Adrenal gland (tissue), 12 donors: ENCODE results near the gene HOXC5. TPM values are rescaled to one million over a fixed set of nuclear protein-coding genes. Genes with fewer than 3 reads are reported as not detected.

ENCODE experiments used
- DNase-seq, 7 donors: peaks; one replicate each; pipeline ENCODE4 v3.0.0-alpha.2; 2019 to 2020
- H3K27ac ChIP-seq, 5 donors: fragments of 200-600 bp; sonication (generic) in 4 of 5; 1 replicate in 3 of 5; 2 replicates in 2 of 5; pipeline versions ENCODE4 v1.5.1 to v1.8.0; 2016 to 2020; ENCODE audit warnings: mild to moderate bottlenecking in 1 of 5
- H3K27me3 ChIP-seq: fragments of 200-600 bp; 2 replicates; pipeline ENCODE4 v1.8.0; 2021
- H3K36me3 ChIP-seq, 2 donors: fragments of 200-600 bp; replicated peaks in 1 of 2; 1 replicate in 1 of 2; 2 replicates in 1 of 2; pipeline versions ENCODE4 v1.5.1 to v1.8.0; 2018 to 2022
- H3K4me1 ChIP-seq, 2 donors: fragments of 200-600 bp; replicated peaks in 1 of 2; 1 replicate in 1 of 2; 2 replicates in 1 of 2; pipeline versions ENCODE4 v1.5.1 to v1.8.0; 2018 to 2021
- H3K4me3 ChIP-seq, 4 donors: fragments of 200-600 bp; sonication (generic) in 3 of 4; one replicate each; pipeline ENCODE4 v1.5.1; 2016 to 2018
- H3K9me3 ChIP-seq, 3 donors: fragments of 200-600 bp; sonication (generic) in 1 of 3; replicated peaks in 1 of 3; 1 replicate in 2 of 3; 2 replicates in 1 of 3; pipeline versions ENCODE4 v1.5.1 to v1.8.0; 2016 to 2021
- POLR2A ChIP-seq, 2 donors: fragments of 450-650 bp; IDR thresholded peaks; one replicate each; pipeline ENCODE4 v1.6.1; 2017; ENCODE audit warnings: antibody characterized with exemption in 2 of 2, mild to moderate bottlenecking in 2 of 2, moderate library complexity in 1 of 2
- WGBS, 4 donors: extraction: QIAGEN DNeasy Blood & Tissue Kit in 2 of 4; methylation state at CpG; one replicate each; pipeline versions ENCODE4 v1.1.5 to v1.1.7; 2013 to 2017; 5-methylcytosine and 5-hydroxymethylcytosine counted together
- intact Hi-C, 2 donors: fragments of 100-400 bp; cut with DNase I; formaldehyde crosslinking; loops; one replicate each; pipeline versions ENCODE4 v1.14.1 to v1.15.0; 2022 to 2023
- polyA plus RNA-seq, 3 donors: library from polyadenylated mRNA; stranded (reverse); fragments of 200-250 nt in 2 of 3; fragments of 350-450 nt in 1 of 3; fragmentation: Illumina TruSeq in 1 of 3; extraction: RNeasy Lipid Tissue Mini Kit (QIAGEN cat#74804) in 1 of 3; gene quantifications; one replicate each; pipeline ENCODE4 v1.2.3, GENCODE V29; 2013 to 2014
- total RNA-seq, 9 donors: library from RNA; depleted of rRNA in 4 of 9; stranded (reverse); fragments of >200 nt in 4 of 9; fragments of 120-200 nt in 1 of 9; fragmentation: NEBNext Ultra II Directional in 1 of 9; extraction: Animal tissue kit (Norgen Biotek cat#: 25700) in 1 of 9; gene quantifications; one replicate each; pipeline versions ENCODE4 v1.1.0 to v1.2.4, GENCODE V29; 2013 to 2023
- TF ChIP-seq, protein P1 (sequence below), 6 experiments: fragments of 450-650 bp in 4 of 6; fragments of 200-600 bp in 2 of 6; sonication (generic) in 1 of 6; IDR thresholded peaks; 1 replicate in 5 of 6; 2 replicates in 1 of 6; pipeline versions ENCODE4 v1.5.1 to v1.8.0; 2016 to 2021; ENCODE audit warnings: antibody characterized with exemption in 6 of 6, mild to moderate bottlenecking in 2 of 6, moderate library complexity in 1 of 6
- donor health status: healthy with polysubstance abuse.
- donor health status: Bipolar disorder and iron deficiency.
- donor health status: DM: yes; HTN: yes; CAD: no.
- donor health status: DM: no; HTN: no; CAD: no.
- donor health status: DM: no; HTN: no; CAD: no.
- donor health status: DM: yes; HTN: yes; CAD: no.

The HOXC5 gene
- total and polyA plus RNA-seq, 12 donors: 0.36 to 1.9 (median 0.77) TPM

DNA sequence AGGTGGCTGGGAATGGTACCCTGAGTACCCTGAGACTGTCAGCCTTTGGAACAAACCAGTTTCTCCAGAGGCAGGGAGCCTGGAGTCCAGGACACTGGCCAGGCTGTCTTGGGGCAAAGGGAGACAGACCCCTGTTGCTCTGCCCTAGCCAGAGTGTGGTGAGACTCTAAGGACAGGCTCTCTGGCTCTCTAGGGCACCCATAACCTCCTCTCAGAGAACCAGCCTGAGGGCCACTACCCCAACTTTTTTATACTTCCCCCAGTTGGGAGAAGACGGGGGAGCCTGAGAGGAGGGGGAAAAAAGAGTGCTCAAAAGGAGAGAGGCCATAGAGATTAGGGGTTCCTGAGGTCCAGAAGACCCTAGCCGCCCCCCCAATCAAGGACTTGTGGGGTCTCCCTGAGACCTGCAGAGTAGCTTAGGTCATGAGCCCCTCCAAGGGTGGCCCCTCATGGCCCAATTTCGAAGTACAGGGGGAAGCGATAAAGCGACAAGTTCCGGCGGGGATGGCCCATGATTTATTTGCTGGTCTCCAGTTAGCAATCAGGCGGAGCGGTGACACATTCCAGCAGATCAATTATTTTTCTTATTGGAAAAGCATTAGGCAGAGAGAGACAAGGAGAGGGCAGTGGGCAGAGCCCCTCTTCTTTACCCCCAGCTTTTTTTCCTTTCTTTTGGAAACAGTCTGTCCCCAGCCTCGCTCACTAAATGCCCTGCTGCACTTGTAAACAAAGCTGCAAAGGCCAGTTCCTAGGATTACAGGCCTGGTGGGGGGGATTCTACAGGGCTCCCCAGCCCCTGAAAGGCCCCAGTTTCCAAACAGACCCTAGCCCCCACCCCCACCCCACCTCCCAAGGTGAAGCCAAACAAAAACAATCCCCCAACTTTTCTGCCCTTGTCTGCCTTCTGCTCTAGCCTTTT is 22.5 kb upstream of the HOXC5 start:
- no peaks in the 10 kb centered on the region for H3K9me3 ChIP-seq
- no peak for DNase-seq

DNA sequence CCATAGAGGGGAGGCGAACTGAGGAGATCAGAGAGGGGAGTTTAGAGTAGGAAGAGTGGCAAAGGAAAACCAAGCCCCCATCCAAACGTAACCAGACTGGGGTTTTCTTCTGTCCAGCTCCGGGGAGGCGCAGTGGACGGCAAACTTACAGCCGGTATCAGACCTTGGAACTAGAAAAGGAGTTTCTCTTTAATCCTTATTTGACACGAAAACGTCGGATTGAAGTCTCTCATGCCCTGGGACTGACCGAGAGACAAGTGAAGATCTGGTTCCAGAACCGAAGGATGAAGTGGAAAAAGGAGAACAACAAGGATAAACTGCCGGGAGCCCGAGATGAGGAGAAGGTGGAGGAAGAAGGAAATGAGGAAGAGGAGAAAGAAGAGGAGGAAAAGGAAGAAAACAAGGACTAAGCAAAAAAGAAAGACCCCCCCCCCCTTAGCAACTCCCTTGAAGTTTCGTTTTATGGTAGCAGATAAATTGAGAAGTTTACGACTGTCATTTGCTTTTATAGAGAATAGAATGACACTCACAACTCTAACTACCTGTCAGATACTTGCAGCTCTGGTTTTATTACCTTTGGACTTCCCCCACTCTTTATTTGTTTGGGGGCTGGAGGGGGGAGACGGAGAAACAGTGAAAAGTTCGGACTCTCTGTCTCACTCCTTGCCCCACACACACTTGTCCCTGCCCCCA is 21.7 kb upstream of the HOXC5 start:
- TF ChIP-seq, protein P1, sequence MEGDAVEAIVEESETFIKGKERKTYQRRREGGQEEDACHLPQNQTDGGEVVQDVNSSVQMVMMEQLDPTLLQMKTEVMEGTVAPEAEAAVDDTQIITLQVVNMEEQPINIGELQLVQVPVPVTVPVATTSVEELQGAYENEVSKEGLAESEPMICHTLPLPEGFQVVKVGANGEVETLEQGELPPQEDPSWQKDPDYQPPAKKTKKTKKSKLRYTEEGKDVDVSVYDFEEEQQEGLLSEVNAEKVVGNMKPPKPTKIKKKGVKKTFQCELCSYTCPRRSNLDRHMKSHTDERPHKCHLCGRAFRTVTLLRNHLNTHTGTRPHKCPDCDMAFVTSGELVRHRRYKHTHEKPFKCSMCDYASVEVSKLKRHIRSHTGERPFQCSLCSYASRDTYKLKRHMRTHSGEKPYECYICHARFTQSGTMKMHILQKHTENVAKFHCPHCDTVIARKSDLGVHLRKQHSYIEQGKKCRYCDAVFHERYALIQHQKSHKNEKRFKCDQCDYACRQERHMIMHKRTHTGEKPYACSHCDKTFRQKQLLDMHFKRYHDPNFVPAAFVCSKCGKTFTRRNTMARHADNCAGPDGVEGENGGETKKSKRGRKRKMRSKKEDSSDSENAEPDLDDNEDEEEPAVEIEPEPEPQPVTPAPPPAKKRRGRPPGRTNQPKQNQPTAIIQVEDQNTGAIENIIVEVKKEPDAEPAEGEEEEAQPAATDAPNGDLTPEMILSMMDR (IDR thresholded peaks at IDR 0.05): no peak
- no peak for TF ChIP-seq POLR2A (IDR thresholded peaks at IDR 0.05)
- H3K27ac ChIP-seq: peak overlapping the region in 2 of 5 donors; percentile 72 to 87
- H3K9me3 ChIP-seq: no peaks in the 10 kb centered on the region
- no peaks in the 10 kb centered on the region for H3K27me3 ChIP-seq
- intact Hi-C loops: no loop called here
- no peaks in the 10 kb centered on the region for H3K36me3 ChIP-seq
- DNase-seq: no peak
- peak overlapping the region in 1 of 4 donors; percentile 53 for H3K4me3 ChIP-seq
- WGBS, 4 donors: 50 to 60% (median 53%) methylated on average over 17 of the region's 17 CpGs
- peaks cover 3 to 8% of the 10 kb centered on the region in 2 donors for H3K4me1 ChIP-seq

More for the DNA sequence above, 22.5 kb upstream of the HOXC5 start:
- TF ChIP-seq, protein P1 (IDR thresholded peaks at IDR 0.05): no peak
- no peak for TF ChIP-seq POLR2A (IDR thresholded peaks at IDR 0.05)
- Histone ChIP-seq H3K27me3 (peaks cover 3% of the 10 kb centered on the region), H3K36me3 (no peaks in the 10 kb centered on the region), H3K4me3 (peak overlapping the region in 1 of 4 donors; percentile 53), H3K4me1 (peaks cover 3 to 8% of the 10 kb centered on the region in 2 donors), H3K27ac (peak overlapping the region in 2 of 5 donors; percentile 72 to 87)
- intact Hi-C loops: no loop called here
- WGBS, 4 donors: 51 to 68% (median 59%) methylated on average over 10 of the region's 10 CpGs

DNA sequence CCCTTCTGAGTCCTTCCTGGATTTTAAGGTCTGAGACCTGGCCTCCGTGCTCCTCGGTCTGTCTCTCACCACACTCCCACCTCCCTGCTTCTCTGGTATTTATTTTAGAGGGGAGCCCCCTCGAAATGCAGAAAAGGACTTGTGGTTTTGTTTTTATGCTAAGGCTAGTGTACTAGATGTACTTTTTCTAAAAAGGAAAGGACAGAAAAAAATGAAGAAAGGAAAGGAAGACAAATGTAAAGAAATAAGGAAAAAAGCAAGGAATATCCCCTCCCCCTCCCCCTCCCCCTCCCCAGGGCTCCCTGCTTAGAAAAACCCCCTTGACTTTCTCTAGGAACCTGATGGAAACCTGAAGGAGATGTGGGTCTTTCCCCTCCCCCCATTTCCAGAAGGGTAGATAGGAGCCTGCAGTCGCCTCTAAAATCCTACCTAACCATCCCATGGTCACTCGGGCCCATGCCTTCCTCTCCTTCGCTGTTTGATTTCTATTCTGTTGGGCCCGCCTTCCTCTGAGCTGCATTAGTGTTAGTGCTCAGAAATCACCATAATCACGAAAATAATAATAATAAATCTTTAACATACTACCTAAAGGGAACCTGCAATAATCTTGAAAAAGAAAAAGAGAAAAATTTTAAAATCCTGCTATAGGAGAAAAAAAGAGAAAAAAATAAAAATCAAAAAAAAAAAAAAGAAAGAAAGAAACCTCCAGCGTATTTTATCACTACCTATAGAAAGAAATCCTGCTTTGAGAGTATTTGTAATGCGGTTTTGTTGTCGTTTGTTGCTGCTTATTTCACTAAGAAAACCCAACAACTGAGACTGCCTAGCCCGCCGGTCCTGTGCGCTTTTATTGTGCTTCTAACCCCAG is 21.0 kb upstream of the HOXC5 start:
- Histone ChIP-seq H3K4me3 (peak overlapping the region in 1 of 4 donors; percentile 53), H3K27ac (peak overlapping the region in 1 of 5 donors; percentile 21), H3K27me3 (no peaks in the 10 kb centered on the region), H3K4me1 (peaks cover 3 to 8% of the 10 kb centered on the region in 2 donors), H3K9me3 (no peaks in the 10 kb centered on the region), H3K36me3 (no peaks in the 10 kb centered on the region)
- TF ChIP-seq, protein P1 (IDR thresholded peaks at IDR 0.05): no peak
- TF ChIP-seq POLR2A (IDR thresholded peaks at IDR 0.05): no peak
- WGBS, 4 donors: 64 to 71% (median 68%) methylated on average over 14 of the region's 14 CpGs
- intact Hi-C loops: no loop called here
- no peak for DNase-seq
